ENCODE data around the gene FOSL2. TPM values are rescaled to one million over a fixed set of nuclear protein-coding genes. Genes with fewer than 3 reads are reported as not detected.

FOSL2 gene
- total and polyA plus RNA-seq, 10 of the 15 experiments (the other 5 are each of a cell fraction or from before 2014, with no cell fraction given) = 0.05 to 1.3 (median 0.34) TPM

- Histone ChIP-seq H2AFZ (ENCODE audit: control insufficient read depth, low read depth, low read length) (no peak overlapping the region), H3K27ac (ENCODE audit: control insufficient read depth, insufficient read depth) (no peak overlapping the region), H3K4me2 (ENCODE audit: control insufficient read depth, insufficient read depth) (no peak overlapping the region), H3K36me3 (ENCODE audit: control insufficient read depth in 2 of 2, insufficient read depth in 2 of 2, low read length in 1 of 2) (no peaks in the 10 kb centered on the region), H4K20me1 (ENCODE audit: control insufficient read depth, insufficient read depth) (no peaks in the 10 kb centered on the region), H3K4me3 (no peak overlapping the region), H3K27me3 (replicated peaks in 1 of 2; ENCODE audit: control insufficient read depth in 2 of 2, insufficient read depth in 2 of 2, low read length in 1 of 2) (no peaks in the 10 kb centered on the region; a peak in 1 of 4 replicates), H3K4me1 (ENCODE audit: control insufficient read depth, insufficient read depth, low read length) (no peaks in the 10 kb centered on the region), H3K79me2 (ENCODE audit: control insufficient read depth, insufficient read depth, low read length) (no peaks in the 10 kb centered on the region), H3K9me3 (replicated peaks; ENCODE audit: control insufficient read depth, insufficient read depth, low read length) (no peaks in the 10 kb centered on the region), H3K9ac (ENCODE audit: control insufficient read depth, insufficient read depth, low read length) (no peak overlapping the region)
- BruUV-seq (replicated peaks) = no TSS peak
- WGBS (ENCODE audit: insufficient coverage, insufficient replicate concordance, low lambda C conversion rate, missing lambda C conversion rate) = 21% methylated on average over 8 of the region's 8 CpGs
- no peak for DNase-seq (ENCODE audit: low read depth, low spot score)
- no peak for ATAC-seq
- POLR2A ChIA-PET = no interaction called here
- CTCF ChIA-PET = no interaction called here
- in situ Hi-C loops (cut with MboI) = no loop called here
- TF ChIP-seq FOXK2 (IDR thresholded peaks at IDR 0.05) (no peak), RUNX3 (IDR thresholded peaks at IDR 0.05; ENCODE audit: low read length) (peak; percentile 41), EP300 (IDR thresholded peaks at IDR 0.05; ENCODE audit: borderline replicate concordance in 1 of 2, control insufficient read depth in 1 of 2, low read depth in 2 of 2, low read length in 2 of 2) (no peak)
- intact Hi-C loops (cut with micrococcal nuclease; ENCODE audit: unreplicated experiment) = no loop called here
- RAD21 ChIA-PET (ENCODE audit: unreplicated experiment) = no interaction called here
- SMC1A ChIA-PET (ENCODE audit: uncharacterized antibody, unreplicated experiment) = no interaction called here
- no peak for FAIRE-seq
Observed at GRCh38 chr2:28465148-28465885, 72.7 kb downstream of the FOSL2 start.

Small RNA genes within 50 kb of the gene (small RNA-seq; reads per million reads assigned to genes)
- gene AC104695.3 (not detected), gene SNRPGP7 (not detected)

Other genes with a start within 250 kb of the FOSL2 start
- 0.45 and 0.76 TPM in 2 replicates for gene PLB1, start 103.2 kb downstream of the FOSL2 start, total RNA-seq (2014; rRNA removed)
- gene PLB1, start 103.2 kb downstream of the FOSL2 start, total RNA-seq (2014; rRNA removed; fragmentation: Illumina TruSeq; extraction: Trizol) = 0.49 and 0.64 TPM in 2 replicates
- gene PLB1, start 103.2 kb downstream of the FOSL2 start, total RNA-seq (2021) = 0.21 and 0.36 TPM in 2 replicates
- gene PLB1, start 103.2 kb downstream of the FOSL2 start, polyA plus RNA-seq (2011; rRNA removed) = 0.04 TPM in 1 of 2 replicates, not detected in the other
- 0.32 and 0.60 TPM in 2 replicates for gene PLB1, start 103.2 kb downstream of the FOSL2 start, polyA plus RNA-seq (2014; fragmentation: Illumina TruSeq; extraction: Trizol)
- gene PLB1, start 103.2 kb downstream of the FOSL2 start, polyA plus RNA-seq (2014; fragmentation: Nextera tagmentation; extraction: Ambion mirVana) = under 1 TPM; 0.03 to 0.11 TPM
- 0.20 and 0.24 TPM in 2 replicates for gene PLB1, start 103.2 kb downstream of the FOSL2 start, polyA plus RNA-seq (2014; rRNA removed)
- gene PLB1, start 103.2 kb downstream of the FOSL2 start, polyA plus RNA-seq (2016; fragmentation: Nextera tagmentation; extraction: Ambion mirVana) = under 1 TPM; 0.09 to 0.36 TPM

Data from GM12878 (cell line).